GM03348 (cell line): ENCODE data around the gene REEP1.
"Not testable (repeated sequence)": the region's sequence is repeated elsewhere in the genome, so short reads cannot be mapped to it uniquely, and the experiment has no call there.

ENCODE experiments used
- DNase-seq: peaks from one replicate; pipeline ENCODE4 v3.0.0; 2012; ENCODE audit warnings: low spot score

Gene REEP1

GRCh38 chr2:86283411-86284030, 53.9 kb downstream of the REEP1 start:
- no peak for DNase-seq

DNA sequence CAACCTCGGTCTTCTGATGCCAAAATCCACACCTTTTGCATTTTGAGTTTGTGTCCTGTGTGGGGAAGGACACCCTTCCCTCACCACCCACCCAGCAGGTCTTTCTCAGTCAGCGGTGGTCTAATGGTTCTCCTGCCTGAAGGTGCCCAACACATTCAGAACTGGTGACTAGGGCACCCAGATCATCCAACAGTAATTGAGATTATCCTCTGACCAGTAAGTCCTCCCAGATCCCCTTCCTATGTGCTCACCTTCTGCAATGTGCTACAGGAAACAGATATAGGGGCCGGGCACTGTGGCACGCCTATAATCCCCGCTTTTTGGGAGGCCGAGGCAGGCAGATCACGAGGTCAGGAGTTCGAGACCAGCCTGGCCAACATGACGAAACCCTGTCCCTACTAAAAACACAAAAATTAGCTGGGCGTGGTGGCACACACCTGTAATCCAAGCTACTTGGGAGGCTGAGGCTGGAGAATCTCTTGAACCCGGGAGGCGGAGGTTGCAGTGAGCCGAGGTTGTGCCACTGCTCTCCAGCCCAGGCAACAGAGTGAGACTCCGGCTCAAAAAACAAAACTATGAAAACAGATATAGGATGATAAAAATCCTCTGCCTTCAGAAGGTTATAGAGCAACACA, 56.2 kb downstream of the REEP1 start:
- DNase-seq: no peak

GRCh38 chr2:86280191-86280667, 57.2 kb downstream of the REEP1 start:
- DNase-seq: no peak

- no peak for DNase-seq
Measured at GRCh38 chr2:86275962-86276361, 61.5 kb downstream of the REEP1 start.

DNA sequence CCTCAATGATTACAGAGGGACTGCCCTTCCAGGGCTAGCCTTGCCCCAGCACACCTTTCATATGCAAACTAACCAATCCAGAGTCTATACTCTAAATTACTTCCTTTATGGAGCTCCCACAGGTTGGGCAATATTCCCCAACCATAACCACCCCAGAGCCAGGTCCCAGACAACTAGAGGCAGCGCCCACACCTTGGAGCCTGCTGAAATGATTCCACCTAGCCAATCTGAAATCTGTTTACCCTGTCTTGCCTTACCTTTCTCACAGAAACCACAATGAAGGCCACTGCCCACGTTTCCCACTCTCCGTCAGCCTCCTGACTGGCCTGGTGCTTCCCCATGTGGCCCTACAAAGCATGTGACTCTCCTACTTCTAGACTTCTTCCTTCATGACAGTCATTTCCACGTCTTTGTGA, 62.0 kb downstream of the REEP1 start:
- DNase-seq: no peak

DNA sequence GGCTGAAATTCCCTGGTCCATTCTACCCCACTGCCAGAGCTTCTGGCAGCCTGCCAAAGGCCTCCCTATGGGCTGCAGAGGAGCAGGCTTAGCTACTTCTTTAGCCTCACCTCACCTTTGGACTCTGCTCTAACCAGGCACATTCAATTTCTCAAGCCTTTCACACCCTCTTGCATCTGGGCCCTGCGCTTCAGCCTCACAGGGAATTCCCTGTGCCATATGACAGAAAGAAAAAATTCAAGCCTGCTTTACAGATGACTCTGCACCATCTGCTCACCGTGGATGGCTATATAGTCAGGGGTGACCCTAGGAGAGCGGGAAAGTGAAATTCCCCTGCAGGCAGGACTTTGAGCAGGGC, 62.5 kb downstream of the REEP1 start:
- no peak for DNase-seq

DNA sequence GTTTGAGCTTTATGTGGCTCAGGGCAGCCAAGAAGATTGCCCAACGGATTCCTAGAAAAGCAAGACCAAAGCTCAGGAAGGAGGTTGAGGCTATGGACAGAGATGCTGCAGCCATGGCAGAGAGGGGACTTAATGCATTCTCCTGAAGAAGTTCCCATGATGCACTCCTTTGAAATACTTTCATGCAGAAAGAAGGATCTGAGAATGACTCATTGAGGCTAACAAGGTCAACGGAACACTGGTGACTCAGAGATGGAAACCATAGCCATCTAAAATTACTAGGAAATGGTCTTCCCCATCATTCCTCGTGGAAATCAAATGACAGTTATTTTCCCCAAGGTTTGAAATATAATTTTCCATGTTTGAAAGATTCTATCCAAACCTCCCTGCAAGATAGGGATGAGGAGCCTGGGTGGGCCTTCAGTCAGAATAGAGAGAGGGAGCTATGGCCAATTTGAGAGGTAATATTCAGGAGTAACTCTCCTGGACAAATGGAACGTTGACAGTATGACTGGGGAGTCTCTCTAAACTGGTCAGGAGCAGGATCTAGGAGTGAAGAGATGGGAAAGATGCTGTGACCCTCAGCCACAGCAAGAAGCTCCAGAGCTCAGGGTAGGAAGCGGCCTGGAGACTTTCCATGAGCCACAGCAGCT, 63.0 kb downstream of the REEP1 start:
- DNase-seq: no peak

DNA sequence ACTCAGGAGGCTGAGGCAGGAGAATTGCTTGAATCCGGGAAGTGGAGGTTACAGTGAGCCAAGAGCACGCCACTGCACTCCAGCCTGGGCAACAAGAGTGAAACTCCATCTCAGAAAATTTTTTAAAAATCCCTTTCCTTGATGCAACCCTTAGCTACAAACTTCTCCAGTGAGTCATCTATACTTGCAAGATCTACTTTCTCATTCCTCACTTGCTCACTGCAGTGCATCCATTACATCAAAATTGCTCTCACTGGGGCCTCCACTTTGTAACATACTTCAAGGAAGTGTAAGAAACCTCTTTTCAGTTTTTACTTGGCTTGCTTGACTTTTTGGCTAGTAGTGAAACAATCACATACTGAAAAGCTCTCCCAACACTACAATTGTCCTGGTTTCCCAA, 65.3 kb downstream of the REEP1 start:
- DNase-seq: no peak

- DNase-seq: no peak
Measured at GRCh38 chr2:86271248-86271647, 66.2 kb downstream of the REEP1 start.

DNA sequence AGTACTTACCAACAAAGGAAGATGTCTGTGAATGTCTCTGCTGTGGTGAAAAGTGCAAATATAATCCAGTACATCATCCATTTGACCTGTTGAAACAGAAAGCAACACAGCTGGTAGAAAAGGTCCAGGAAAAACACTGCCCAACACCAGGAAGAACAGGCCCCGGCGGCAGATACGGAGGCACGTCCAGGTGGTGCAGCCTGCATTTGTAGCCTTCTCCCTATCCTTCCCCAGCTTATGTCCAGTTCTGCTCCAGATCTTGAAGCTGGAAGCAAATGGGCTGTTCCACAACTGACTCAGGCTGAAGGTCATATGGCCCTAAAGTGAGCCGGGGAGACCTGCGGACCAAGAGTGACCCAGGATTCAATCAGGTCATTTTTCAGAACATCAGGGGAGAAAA, 73.5 kb downstream of the REEP1 start:
- DNase-seq: no peak

DNA sequence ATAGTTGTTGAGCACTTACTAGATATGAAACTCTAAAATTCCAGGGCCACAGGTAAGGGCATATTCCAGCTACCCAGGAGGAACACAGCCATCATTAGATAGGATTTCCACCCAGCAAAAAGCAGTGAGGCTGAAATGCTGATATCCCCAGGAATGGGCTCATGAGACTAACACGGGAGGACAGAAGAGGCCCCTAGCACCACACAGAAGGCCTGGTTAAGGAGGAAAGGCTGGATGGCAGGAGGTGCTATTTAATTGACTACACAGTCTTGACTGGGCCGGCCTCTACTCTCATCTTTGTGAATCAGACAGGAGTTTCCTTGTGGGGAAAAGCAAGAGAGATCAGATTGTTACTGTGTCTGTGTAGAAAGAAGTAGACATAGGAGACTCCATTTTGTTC, 76.4 kb downstream of the REEP1 start:
- no peak for DNase-seq

DNA sequence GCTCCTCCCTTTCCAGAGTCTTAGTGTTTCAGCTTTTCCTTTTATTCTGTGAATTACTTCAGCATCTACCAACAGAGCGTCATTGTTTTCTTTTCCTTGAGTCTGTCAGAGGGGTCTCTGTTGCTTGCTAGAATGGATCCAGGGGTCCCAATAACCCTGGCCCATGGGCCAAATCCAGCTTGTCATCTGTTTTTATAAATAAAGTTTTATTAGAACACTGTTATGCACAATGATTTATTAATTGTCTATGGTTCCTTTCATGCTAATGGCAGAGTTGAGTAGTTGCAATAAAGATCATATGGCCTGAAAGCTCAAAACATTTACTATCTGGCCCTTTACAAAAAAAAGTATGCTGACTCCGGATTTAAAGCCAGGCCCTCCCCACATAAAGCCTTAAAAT, 79.3 kb downstream of the REEP1 start:
- no peak for DNase-seq

- DNase-seq: no peak
Measured at GRCh38 chr2:86256982-86257381, 80.4 kb downstream of the REEP1 start.

DNA sequence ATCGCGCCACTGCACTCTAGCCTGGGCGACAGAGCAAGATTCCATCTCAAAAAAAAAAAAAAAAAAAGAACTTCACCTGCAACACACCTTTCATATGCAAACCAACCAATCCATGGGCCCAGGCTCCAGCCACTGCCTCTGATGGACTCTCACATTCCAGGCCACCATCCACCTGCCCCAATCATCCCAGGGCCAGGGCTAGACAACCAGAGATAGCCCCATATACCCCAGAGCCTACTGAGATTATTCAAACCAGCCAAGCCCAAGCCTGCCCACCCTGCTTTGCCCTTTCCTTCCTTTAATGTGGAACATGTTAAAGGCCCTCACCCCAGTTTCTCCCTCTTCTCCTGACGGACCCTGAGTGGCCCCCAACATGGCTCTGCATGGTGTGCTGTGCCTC, 81.1 kb downstream of the REEP1 start:
- DNase-seq: no peak

- no peak for DNase-seq
Measured at GRCh38 chr2:86254576-86255538, 82.6 kb downstream of the REEP1 start.

- no peak for DNase-seq
Measured at GRCh38 chr2:86253424-86253823, 84.0 kb downstream of the REEP1 start.

- no peak for DNase-seq
Measured at GRCh38 chr2:86251840-86252266, 85.6 kb downstream of the REEP1 start.

DNA sequence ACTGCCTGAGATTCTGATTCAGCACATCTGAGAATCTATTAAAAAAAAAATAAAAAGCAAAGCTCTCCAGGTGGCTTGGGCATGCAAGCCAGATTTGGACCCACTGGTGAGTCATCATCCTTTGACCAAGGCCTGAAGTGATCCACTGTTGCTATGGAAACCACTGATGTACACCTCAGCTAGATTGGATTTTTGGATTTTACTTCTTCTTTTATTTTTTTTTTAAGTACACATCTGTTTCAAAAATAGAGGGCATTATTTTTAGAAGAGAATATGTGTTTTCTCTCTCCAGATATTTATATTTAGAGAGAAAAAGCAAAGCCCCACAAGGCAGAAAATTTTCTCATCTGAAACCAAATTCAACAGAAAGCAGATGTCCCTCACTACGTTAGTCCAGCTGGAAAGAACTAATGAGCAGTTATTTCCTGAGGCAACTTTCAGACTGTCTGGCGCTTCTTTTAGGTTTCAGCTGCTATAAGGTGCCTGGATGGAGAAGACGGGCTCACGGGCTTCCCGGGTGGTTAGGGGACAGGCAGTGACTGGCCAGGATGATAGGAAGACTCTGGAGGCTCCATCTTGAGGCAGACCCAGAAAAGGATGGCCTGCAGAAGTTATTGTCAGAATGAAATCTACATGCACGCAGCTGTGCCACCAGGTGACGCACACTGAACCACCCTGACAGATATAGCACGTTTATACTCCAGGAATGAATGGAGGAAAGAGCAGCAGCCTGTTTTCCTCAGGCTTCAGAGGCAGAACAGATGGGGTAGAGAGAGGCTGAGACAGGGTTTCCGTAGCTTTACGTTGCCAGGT, 87.6 kb downstream of the REEP1 start:
- peak; percentile 73 for DNase-seq

GRCh38 chr2:86249176-86249575, 88.2 kb downstream of the REEP1 start:
- no peak for DNase-seq

- not testable (repeated sequence) for DNase-seq
Measured at GRCh38 chr2:86245222-86245621, 92.2 kb downstream of the REEP1 start.

DNA sequence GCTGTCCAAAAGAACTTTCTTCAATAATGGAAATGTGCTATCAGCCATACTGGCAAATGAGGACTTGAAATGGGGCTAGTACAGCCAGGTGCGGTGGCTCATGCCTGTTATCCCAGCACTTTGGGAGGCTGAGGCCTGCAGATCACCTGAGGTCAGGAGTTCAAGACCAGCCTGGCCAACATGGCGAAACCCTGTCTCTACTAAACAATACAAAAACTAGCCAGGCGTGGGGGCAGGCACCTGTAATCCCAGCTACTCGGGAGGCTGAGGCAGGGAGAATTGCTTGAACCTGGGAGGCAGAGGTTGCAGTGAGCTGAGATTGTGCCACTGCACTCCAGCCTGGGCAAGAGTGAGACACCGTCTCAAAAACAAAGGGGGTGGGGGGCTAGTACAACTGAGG, 92.6 kb downstream of the REEP1 start:
- not testable (repeated sequence) for DNase-seq
